ENCODE data around the gene TBC1D30. TPM values are rescaled to one million over a fixed set of nuclear protein-coding genes. Genes with fewer than 3 reads are reported as not detected.

TBC1D30 gene
- total RNA-seq, 4 donors from 2014 or later: 0.35 to 6.7 (median 2.5) TPM

GRCh38 chr12:64884164-64884542, 59.7 kb downstream of the TBC1D30 start:
- no peaks in the 10 kb centered on the region for H3K4me1 ChIP-seq
- H3K36me3 ChIP-seq: no peaks in the 10 kb centered on the region
- no peak overlapping the region for H3K4me3 ChIP-seq
- H3K27me3 ChIP-seq: peaks cover 4% of the 10 kb centered on the region
- WGBS, 2 donors (ENCODE audit: low coverage in 1 of 2): 69 to 73% methylated on average over 3 of the region's 3 CpGs
- H3K27ac ChIP-seq: no peak overlapping the region
- no peak for ATAC-seq
- no peaks in the 10 kb centered on the region for H3K9me3 ChIP-seq
- TF ChIP-seq CTCF (IDR thresholded peaks at IDR 0.05) (no peak), POLR2A (IDR thresholded peaks at IDR 0.05) (no peak), EP300 (IDR thresholded peaks at IDR 0.05) (no peak), POLR2AphosphoS5 (IDR thresholded peaks at IDR 0.05) (no peak)

GRCh38 chr12:64884728-64885127, 60.3 kb downstream of the TBC1D30 start:
- 89 to 93% methylated on average over 3 of the region's 3 CpGs for WGBS, 2 donors (ENCODE audit: low coverage in 1 of 2)
- TF ChIP-seq EP300 (IDR thresholded peaks at IDR 0.05) (no peak), CTCF (IDR thresholded peaks at IDR 0.05) (no peak), POLR2AphosphoS5 (IDR thresholded peaks at IDR 0.05) (no peak), POLR2A (IDR thresholded peaks at IDR 0.05) (no peak)
- ATAC-seq: no peak
- Histone ChIP-seq H3K36me3 (no peaks in the 10 kb centered on the region), H3K9me3 (no peaks in the 10 kb centered on the region), H3K4me1 (no peaks in the 10 kb centered on the region), H3K27ac (no peak overlapping the region), H3K27me3 (peaks cover 7% of the 10 kb centered on the region), H3K4me3 (no peak overlapping the region)

GRCh38 chr12:64889434-64890216, 65.2 kb downstream of the TBC1D30 start:
- 53 to 71% methylated on average over 8 to 10 of the region's 11 CpGs for WGBS, 2 donors (ENCODE audit: low coverage in 1 of 2)
- H3K27me3 ChIP-seq: peaks cover 13% of the 10 kb centered on the region
- no peak overlapping the region for H3K4me3 ChIP-seq
- no peak for ATAC-seq
- H3K36me3 ChIP-seq: no peaks in the 10 kb centered on the region
- H3K4me1 ChIP-seq: no peaks in the 10 kb centered on the region
- H3K9me3 ChIP-seq: no peaks in the 10 kb centered on the region
- no peak for TF ChIP-seq CTCF (IDR thresholded peaks at IDR 0.05)
- no peak for TF ChIP-seq POLR2AphosphoS5 (IDR thresholded peaks at IDR 0.05)
- TF ChIP-seq POLR2A (IDR thresholded peaks at IDR 0.05): no peak
- TF ChIP-seq EP300 (IDR thresholded peaks at IDR 0.05): no peak
- no peak overlapping the region for H3K27ac ChIP-seq

- TF ChIP-seq POLR2A (IDR thresholded peaks at IDR 0.05) (no peak), CTCF (IDR thresholded peaks at IDR 0.05) (peak; percentile 77 to 89 (median 82)), POLR2AphosphoS5 (IDR thresholded peaks at IDR 0.05) (no peak), EP300 (IDR thresholded peaks at IDR 0.05) (no peak)
- Histone ChIP-seq H3K27ac (no peak overlapping the region), H3K4me1 (no peaks in the 10 kb centered on the region), H3K4me3 (no peak overlapping the region), H3K36me3 (no peaks in the 10 kb centered on the region), H3K27me3 (peaks cover 18% of the 10 kb centered on the region), H3K9me3 (no peaks in the 10 kb centered on the region)
- WGBS, 2 donors (ENCODE audit: low coverage in 1 of 2): 55 to 57% methylated on average over 6 of the region's 6 CpGs
- peak; percentile 53 for ATAC-seq
Observed at GRCh38 chr12:64890873-64891468, 66.5 kb downstream of the TBC1D30 start.

- TF ChIP-seq EP300 (IDR thresholded peaks at IDR 0.05): no peak
- no peak for TF ChIP-seq CTCF (IDR thresholded peaks at IDR 0.05)
- no peak for TF ChIP-seq POLR2A (IDR thresholded peaks at IDR 0.05)
- TF ChIP-seq POLR2AphosphoS5 (IDR thresholded peaks at IDR 0.05): no peak
- Histone ChIP-seq H3K27ac (no peak overlapping the region), H3K4me1 (no peaks in the 10 kb centered on the region), H3K9me3 (no peaks in the 10 kb centered on the region), H3K27me3 (peaks cover 18% of the 10 kb centered on the region), H3K36me3 (no peaks in the 10 kb centered on the region), H3K4me3 (no peak overlapping the region)
- ATAC-seq: no peak
- WGBS, 2 donors (ENCODE audit: low coverage in 1 of 2): 80% methylated on average over 1 of the region's 1 CpG; no CpG with 5 or more reads in 1 of the 2 donors
Observed at GRCh38 chr12:64891629-64892028, 67.2 kb downstream of the TBC1D30 start.

Measured in gastroesophageal sphincter (tissue), 4 donors.